BE2C (cell line): ENCODE results near the gene TRPV2.

ENCODE experiments used
- DNase-seq: peaks from one replicate; pipeline ENCODE4 v3.0.0-alpha.2; 2020
- H3K27me3 ChIP-seq: fragments of 250-450 bp; sonication (Bioruptor Pico); 2 replicates; pipeline ENCODE4 v1.5.1; 2020; ENCODE audit warnings: mild to moderate bottlenecking
- H3K36me3 ChIP-seq: fragments of 250-450 bp; sonication (Bioruptor Pico); 2 replicates; pipeline ENCODE4 v1.5.1; 2020; ENCODE audit warnings: mild to moderate bottlenecking
- H3K4me1 ChIP-seq: fragments of 250-450 bp; sonication (Bioruptor Pico); 2 replicates; pipeline ENCODE4 v1.5.1; 2020
- H3K4me3 ChIP-seq: 2 replicates; pipeline ENCODE4 v1.5.1; 2011; ENCODE audit warnings: low read depth, low read length
- H3K9me3 ChIP-seq: fragments of 250-450 bp; sonication (Bioruptor Pico); 2 replicates; pipeline ENCODE4 v1.5.1; 2020
- CTCF ChIP-seq: IDR thresholded peaks from 2 replicates; pipeline ENCODE4 v1.5.1; 2012; ENCODE audit warnings: mild to moderate bottlenecking, low read depth, low read length

The TRPV2 gene

GRCh38 chr17:16453493-16453851, 38.1 kb downstream of the TRPV2 start:
- Histone ChIP-seq H3K36me3 (0 out of 2 replicates have a peak, but pooled peaks cover 2% of the 10 kb centered on the region), H3K9me3 (no peaks in the 10 kb centered on the region), H3K27me3 (no peaks in the 10 kb centered on the region), H3K4me1 (no peaks in the 10 kb centered on the region), H3K4me3 (no peak overlapping the region)
- TF ChIP-seq CTCF = no peak
- DNase-seq = no peak

GRCh38 chr17:16455997-16456741, 40.8 kb downstream of the TRPV2 start:
- TF ChIP-seq CTCF = no peak
- Histone ChIP-seq H3K36me3 (no peaks in the 10 kb centered on the region), H3K27me3 (no peaks in the 10 kb centered on the region), H3K9me3 (no peaks in the 10 kb centered on the region), H3K4me3 (no peak overlapping the region), H3K4me1 (no peaks in the 10 kb centered on the region)
- no peak for DNase-seq

GRCh38 chr17:16456742-16457316, 41.5 kb downstream of the TRPV2 start:
- no peak overlapping the region for H3K4me3 ChIP-seq
- peak; percentile 35; the same call in 1 of the 2 replicates for TF ChIP-seq CTCF
- no peaks in the 10 kb centered on the region for H3K4me1 ChIP-seq
- no peaks in the 10 kb centered on the region for H3K27me3 ChIP-seq
- H3K36me3 ChIP-seq = no peaks in the 10 kb centered on the region
- peak; percentile 27 for DNase-seq
- H3K9me3 ChIP-seq = no peaks in the 10 kb centered on the region

- H3K9me3 ChIP-seq = no peaks in the 10 kb centered on the region
- no peak overlapping the region for H3K4me3 ChIP-seq
- no peaks in the 10 kb centered on the region for H3K36me3 ChIP-seq
- DNase-seq = no peak
- no peak for TF ChIP-seq CTCF
- H3K27me3 ChIP-seq = no peaks in the 10 kb centered on the region
- peaks cover 5% of the 10 kb centered on the region; the same call in 1 of the 2 replicates for H3K4me1 ChIP-seq
Observed at GRCh38 chr17:16459271-16459670, 43.9 kb downstream of the TRPV2 start.

- Histone ChIP-seq H3K27me3 (no peaks in the 10 kb centered on the region), H3K36me3 (no peaks in the 10 kb centered on the region), H3K9me3 (no peaks in the 10 kb centered on the region), H3K4me3 (no peak overlapping the region), H3K4me1 (peaks cover 5% of the 10 kb centered on the region; the same call in 1 of the 2 replicates)
- TF ChIP-seq CTCF = no peak
- DNase-seq = no peak
Observed at GRCh38 chr17:16459855-16460550, 44.6 kb downstream of the TRPV2 start.
